HEK293 (cell line): Measurements from ENCODE around the gene LOXL4.

Experiments used
- CTCF ChIA-PET: fragments of 350-600 bp; formaldehyde crosslinking; extraction: SDS; loops from one replicate; lab custom pipeline; 2021; ENCODE audit warnings: antibody characterized with exemption; lab: Yijun Ruan, JAX
- POLR2A ChIA-PET: fragments of 300-600 bp; formaldehyde crosslinking; extraction: SDS; loops from one replicate; lab custom pipeline; 2020; ENCODE audit warnings: antibody characterized with exemption, inconsistent platforms; lab: Yijun Ruan, JAX
- H3K27ac ChIP-seq: fragments of 200-500 bp; sonication (Bioruptor generic); 2 replicates; pipeline ENCODE4 v1.5.1; 2014; ENCODE audit warnings: low read depth, low read length, control low read depth, inconsistent platforms; ENCODE audit errors: extremely low read depth
- H3K36me3 ChIP-seq, 2 experiments: fragments of 200-500 bp in 1 of 2; sonication (Bioruptor generic) in 1 of 2; 1 replicate in 1 of 2; 2 replicates in 1 of 2; pipeline ENCODE4 v1.5.1; 2014 to 2017; ENCODE audit warnings: inconsistent platforms in 2 of 2, low read length in 2 of 2; ENCODE audit not compliant: control insufficient read depth in 2 of 2, insufficient read depth in 1 of 2
- H3K4me1 ChIP-seq: fragments of 200-500 bp; sonication (Bioruptor generic); 2 replicates; pipeline ENCODE4 v1.5.1; 2014; ENCODE audit warnings: mild to moderate bottlenecking, low read length, inconsistent platforms; ENCODE audit not compliant: control insufficient read depth, insufficient read depth
- H3K4me3 ChIP-seq: 2 replicates; pipeline ENCODE4 v1.5.1; 2011; ENCODE audit warnings: low read depth, mild to moderate bottlenecking, control low read depth, low read length, moderate library complexity
- H3K9me3 ChIP-seq: fragments of 200-500 bp; sonication (Bioruptor generic); 2 replicates; pipeline ENCODE4 v1.5.1; 2014; ENCODE audit warnings: low read depth, low read length, inconsistent platforms; ENCODE audit not compliant: control insufficient read depth, insufficient read depth
- ELK4 ChIP-seq: IDR thresholded peaks from 2 replicates; pipeline ENCODE4 v1.6.1; 2011; ENCODE audit warnings: mild to moderate bottlenecking, low read depth, low read length, borderline replicate concordance
- GLIS1 ChIP-seq: fragments of 450-650 bp; formaldehyde crosslinking; IDR thresholded peaks from 2 replicates; pipeline ENCODE4 v1.5.1; 2016; ENCODE audit warnings: missing biosample characterization, missing genetic modification characterization
- KLF1 ChIP-seq: fragments of 450-650 bp; formaldehyde crosslinking; IDR thresholded peaks from 2 replicates; pipeline ENCODE4 v1.5.1; 2016; ENCODE audit warnings: missing biosample characterization, missing genetic modification characterization
- KLF17 ChIP-seq: fragments of 450-650 bp; formaldehyde crosslinking; IDR thresholded peaks from 2 replicates; pipeline ENCODE4 v1.5.1; 2016; ENCODE audit warnings: missing biosample characterization, missing genetic modification characterization
- MYNN ChIP-seq: fragments of 450-650 bp; formaldehyde crosslinking; IDR thresholded peaks from 2 replicates; pipeline ENCODE4 v1.5.1; 2016; ENCODE audit warnings: missing biosample characterization, missing genetic modification characterization, borderline replicate concordance
- OVOL3 ChIP-seq: fragments of 450-650 bp; formaldehyde crosslinking; IDR thresholded peaks from 2 replicates; pipeline ENCODE4 v1.5.1; 2016; ENCODE audit warnings: missing biosample characterization, missing genetic modification characterization
- PBX3 ChIP-seq: sonication (generic); formaldehyde crosslinking; IDR thresholded peaks from 2 replicates; pipeline ENCODE4 v1.8.1; 2022; ENCODE audit warnings: mild to moderate bottlenecking, moderate library complexity, missing genetic modification reagents
- PRDM6 ChIP-seq: fragments of 450-650 bp; formaldehyde crosslinking; IDR thresholded peaks from 2 replicates; pipeline ENCODE4 v1.5.1; 2017; ENCODE audit warnings: missing biosample characterization, missing genetic modification characterization
- RBAK ChIP-seq: fragments of 450-650 bp; formaldehyde crosslinking; IDR thresholded peaks from 2 replicates; pipeline ENCODE4 v1.5.1; 2016; ENCODE audit warnings: missing biosample characterization, missing genetic modification characterization
- SALL2 ChIP-seq: fragments of 450-650 bp; formaldehyde crosslinking; IDR thresholded peaks from 2 replicates; pipeline ENCODE4 v1.5.0; 2017; ENCODE audit warnings: missing biosample characterization, mild to moderate bottlenecking, missing genetic modification characterization, borderline replicate concordance
- ZNF175 ChIP-seq: fragments of 450-650 bp; formaldehyde crosslinking; IDR thresholded peaks from 2 replicates; pipeline ENCODE4 v1.5.1; 2016; ENCODE audit warnings: missing biosample characterization, missing genetic modification characterization
- ZNF280C ChIP-seq: fragments of 450-650 bp; formaldehyde crosslinking; IDR thresholded peaks from 2 replicates; pipeline ENCODE4 v1.5.1; 2016; ENCODE audit warnings: missing biosample characterization, missing genetic modification characterization
- ZNF521 ChIP-seq: fragments of 450-650 bp; formaldehyde crosslinking; IDR thresholded peaks from 2 replicates; pipeline ENCODE4 v1.5.1; 2017; ENCODE audit warnings: missing biosample characterization, mild to moderate bottlenecking, missing genetic modification characterization
- ZNF596 ChIP-seq: fragments of 450-650 bp; IDR thresholded peaks from 2 replicates; pipeline ENCODE4 v1.5.0; 2018; ENCODE audit warnings: missing biosample characterization, mild to moderate bottlenecking, missing genetic modification characterization, moderate library complexity
- ZNF600 ChIP-seq: fragments of 450-650 bp; formaldehyde crosslinking; IDR thresholded peaks from 2 replicates; pipeline ENCODE4 v1.5.1; 2016; ENCODE audit warnings: missing biosample characterization, missing genetic modification characterization
- ZNF768 ChIP-seq: fragments of 450-650 bp; formaldehyde crosslinking; IDR thresholded peaks from 2 replicates; pipeline ENCODE4 v1.5.1; 2018; ENCODE audit warnings: missing biosample characterization, mild to moderate bottlenecking, missing genetic modification characterization
- ZNF776 ChIP-seq: fragments of 450-650 bp; formaldehyde crosslinking; IDR thresholded peaks from 2 replicates; pipeline ENCODE4 v1.5.0; 2017; ENCODE audit warnings: missing biosample characterization, missing genetic modification characterization, borderline replicate concordance
- ZNF843 ChIP-seq: fragments of 450-650 bp; formaldehyde crosslinking; IDR thresholded peaks from 2 replicates; pipeline ENCODE4 v1.5.1; 2016; ENCODE audit warnings: missing biosample characterization, missing genetic modification characterization

LOXL4 gene

GRCh38 chr10:98307916-98308541 lies 40.0 kb upstream of the LOXL4 start:
- CTCF ChIA-PET = interaction anchor here (0.9 to 3.5 kb wide), 10 partner anchors 12 to 393 kb away, joined by 3 to 105 read pairs (median 19); no protein-coding TSS in a partner anchor
- H3K36me3 ChIP-seq = no peaks in the 10 kb centered on the region
- H3K4me1 ChIP-seq = no peaks in the 10 kb centered on the region
- no peak overlapping the region for H3K27ac ChIP-seq
- H3K9me3 ChIP-seq = no peaks in the 10 kb centered on the region
- TF ChIP-seq MYNN (tag by site-specific recombination) (no peak), KLF17 (tag by site-specific recombination) (no peak), ZNF768 (tag by site-specific recombination) (no peak), ZNF596 (tag by site-specific recombination) (no peak), ZNF521 (tag by site-specific recombination) (no peak), ZNF776 (tag by site-specific recombination) (no peak), KLF1 (no peak), ZNF175 (tag by site-specific recombination) (no peak), ZNF600 (tag by site-specific recombination) (no peak), PRDM6 (tag by site-specific recombination) (no peak), SALL2 (tag by site-specific recombination) (no peak), OVOL3 (tag by site-specific recombination) (no peak), ELK4 (no peak)
- TF ChIP-seq, all 188 proteins: peak for 0
- H3K4me3 ChIP-seq = no peak overlapping the region
- POLR2A ChIA-PET = no interaction called here

GRCh38 chr10:98306501-98306900 lies 38.5 kb upstream of the LOXL4 start:
- no peak overlapping the region for H3K27ac ChIP-seq
- H3K4me3 ChIP-seq = no peak overlapping the region
- H3K4me1 ChIP-seq = no peaks in the 10 kb centered on the region
- no peaks in the 10 kb centered on the region for H3K9me3 ChIP-seq
- H3K36me3 ChIP-seq = no peaks in the 10 kb centered on the region
- TF ChIP-seq RBAK (tag by site-specific recombination) (0 out of 2 replicates have a peak, but pooled peaks have one; percentile 41), ZNF596 (tag by site-specific recombination) (no peak)
- TF ChIP-seq, all 188 proteins: peak for 1
- ChIA-PET CTCF (interaction anchor here (0.7 to 1.6 kb wide), 3 partner anchors 64 to 1136 kb away, joined by 3 to 8 read pairs (median 4); no protein-coding TSS in a partner anchor), POLR2A (no interaction called here)

GRCh38 chr10:98303569-98303968 lies 35.6 kb upstream of the LOXL4 start:
- Histone ChIP-seq H3K4me3 (no peak overlapping the region), H3K4me1 (no peaks in the 10 kb centered on the region), H3K9me3 (no peaks in the 10 kb centered on the region), H3K36me3 (no peaks in the 10 kb centered on the region), H3K27ac (no peak overlapping the region)
- TF ChIP-seq GLIS1 (peak; percentile 72), OVOL3 (tag by site-specific recombination) (no peak), ZNF280C (tag by site-specific recombination) (no peak), PBX3 (CRISPR knock-in tag) (no peak), ZNF843 (tag by site-specific recombination) (no peak)
- ChIA-PET POLR2A (no interaction called here), CTCF (interaction anchor here (0.5 kb wide), 1 partner anchor 134 kb away, joined by 6 read pairs; no protein-coding TSS in a partner anchor)
